DMS153 (cell line): ENCODE data around the gene MREG.
"Not testable (repeated sequence)": the region's sequence is repeated elsewhere in the genome, so short reads cannot be mapped to it uniquely, and the experiment has no call there.

Source experiments
- DNase-seq: peaks from one replicate; lab custom pipeline; 2025; lab: John Stamatoyannopoulos, UW

Gene MREG

DNA sequence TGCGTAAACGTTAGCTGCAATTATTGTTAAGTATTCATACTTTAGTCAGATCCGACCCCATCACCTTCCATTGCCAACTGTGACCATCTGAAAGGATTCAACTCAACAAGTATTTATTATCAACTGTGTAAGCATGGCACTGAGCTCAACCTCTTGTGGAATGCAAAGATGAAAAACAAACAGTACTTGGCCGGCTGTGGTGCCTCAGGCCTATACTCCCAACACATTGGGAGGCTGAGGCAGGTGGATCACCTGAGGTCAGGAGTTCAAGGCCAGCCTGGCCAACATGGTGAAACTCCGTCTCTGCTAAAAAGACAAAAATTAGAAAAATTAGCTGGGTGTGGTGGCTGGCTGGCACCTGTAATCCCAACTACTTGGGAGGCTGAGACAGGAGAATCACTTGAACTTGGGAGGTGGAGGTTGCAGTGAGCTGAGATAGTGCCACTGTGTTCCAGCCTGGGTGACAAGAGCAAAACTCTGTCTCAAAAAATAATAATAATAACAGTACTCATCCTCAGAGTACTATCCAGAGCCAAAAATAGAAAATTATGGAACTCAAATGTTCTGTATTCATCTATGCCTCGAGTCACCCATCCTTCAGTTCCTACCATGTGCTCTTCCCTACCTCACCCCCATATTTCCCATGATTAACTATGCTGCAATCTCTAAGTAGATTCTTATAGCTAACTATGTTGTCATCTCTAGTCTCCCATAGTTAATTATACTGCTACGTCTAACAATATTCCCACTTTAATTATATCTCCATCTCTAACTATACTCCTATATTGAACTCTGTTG is 8.6 kb upstream of the MREG start:
- DNase-seq: no peak

GRCh38 chr2:216018709-216019108 is 5.4 kb upstream of the MREG start:
- no peak for DNase-seq

DNA sequence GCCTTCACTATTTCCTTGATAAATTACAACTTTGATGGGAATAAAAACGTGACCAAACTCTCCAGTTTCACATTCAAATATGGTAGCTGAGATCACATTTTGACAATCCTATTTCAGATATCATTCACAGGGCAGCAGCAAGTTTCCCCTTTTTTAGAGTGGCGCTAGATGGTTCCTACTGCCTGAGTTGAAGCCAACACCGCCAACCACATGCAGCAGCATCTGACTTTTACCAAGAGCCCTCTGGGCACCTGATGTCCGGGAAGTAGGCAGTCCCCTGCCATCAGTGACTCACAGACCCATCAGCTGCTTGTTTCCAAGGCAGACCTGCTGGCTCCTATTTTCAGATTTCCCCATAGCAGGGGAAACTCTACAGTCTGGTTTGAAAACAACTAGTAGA is 4.0 kb upstream of the MREG start:
- no peak for DNase-seq

DNA sequence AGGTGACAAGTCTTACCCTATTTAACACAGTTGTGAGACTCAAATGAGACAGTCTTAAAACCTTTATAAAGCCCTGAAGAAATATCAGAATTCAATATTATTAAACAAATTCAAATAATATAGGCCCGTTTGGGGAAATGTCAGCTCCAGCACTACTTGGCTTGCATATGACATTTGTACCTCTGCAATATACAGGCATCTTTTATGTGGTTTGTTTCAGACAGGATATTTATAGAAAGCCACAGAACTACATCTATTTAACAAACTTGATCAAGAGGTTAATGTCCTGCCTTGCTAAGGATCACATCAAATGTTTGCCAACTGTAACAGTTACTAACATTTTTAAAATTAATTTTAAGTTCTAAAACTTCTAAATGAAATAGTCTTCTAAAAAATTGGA is 3.2 kb upstream of the MREG start:
- DNase-seq: no peak

- no peak for DNase-seq
Observed at GRCh38 chr2:216015722-216016464, 2.5 kb upstream of the MREG start.

DNA sequence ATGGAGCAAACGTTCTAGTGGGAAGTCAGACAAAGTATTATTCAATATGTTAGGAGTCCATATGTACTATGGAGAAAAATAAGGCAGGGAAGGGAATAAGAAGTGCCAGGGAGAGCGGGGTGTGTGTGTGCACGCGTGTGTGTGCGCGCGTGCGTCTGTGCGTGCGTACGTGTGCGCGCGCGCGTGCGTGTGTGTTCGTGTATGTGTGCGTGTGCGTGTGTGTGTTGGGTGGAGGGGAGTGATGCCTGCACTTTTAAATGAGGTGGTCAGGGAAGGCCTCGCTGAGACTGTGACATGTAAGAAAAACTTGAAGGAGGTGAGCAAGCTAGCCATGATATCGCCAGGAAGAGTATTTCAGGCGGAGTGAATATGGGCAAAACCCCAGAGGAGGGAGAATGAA is 1.6 kb upstream of the MREG start:
- no peak for DNase-seq

GRCh38 chr2:216014006-216014405 is 655 bp upstream of the MREG start:
- no peak for DNase-seq

GRCh38 chr2:216012830-216013079 is 596 bp downstream of the MREG start:
- no peak for DNase-seq

- no peak for DNase-seq
Observed at GRCh38 chr2:216012133-216012829, 1.1 kb downstream of the MREG start.

DNA sequence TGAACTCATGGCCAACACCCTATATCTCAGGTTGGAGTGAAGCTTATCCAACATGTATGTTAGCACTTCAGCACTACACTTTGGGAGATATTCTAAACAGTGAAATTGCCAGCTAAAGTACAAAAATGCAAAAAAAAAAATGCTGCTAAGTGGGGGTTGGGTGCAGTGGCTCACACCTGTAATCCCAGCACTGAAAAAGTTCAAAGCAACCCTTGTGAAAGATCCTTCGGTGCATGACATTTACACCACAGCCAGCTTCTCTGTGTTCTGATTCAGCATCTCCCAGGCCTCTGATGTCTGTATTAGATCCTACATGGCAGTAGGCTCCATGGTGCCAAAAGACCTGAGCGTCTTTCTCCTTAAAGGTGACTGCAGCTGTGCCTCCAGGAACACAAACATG is 4.1 kb downstream of the MREG start:
- DNase-seq: not testable (repeated sequence)

DNA sequence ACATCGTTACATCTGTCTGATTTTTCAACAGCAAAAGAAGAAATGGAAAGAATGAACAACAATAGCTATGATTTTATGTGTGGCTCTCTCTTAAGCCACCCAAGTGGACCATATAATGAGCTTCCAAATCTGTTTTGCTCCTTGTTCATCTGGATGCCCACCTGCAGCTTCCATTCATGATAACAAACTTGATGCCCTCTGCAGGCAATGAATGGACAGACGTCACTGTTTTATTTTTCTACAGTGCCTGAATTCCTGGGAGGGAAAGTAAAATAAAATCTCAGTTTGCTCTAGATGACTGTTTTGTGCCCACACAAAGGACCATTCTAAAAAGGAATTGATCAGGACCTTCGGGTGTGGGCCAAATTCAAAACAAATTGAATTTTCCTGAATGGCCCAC is 5.0 kb downstream of the MREG start:
- DNase-seq: no peak

GRCh38 chr2:216006164-216006663 is 7.1 kb downstream of the MREG start:
- DNase-seq: no peak

- no peak for DNase-seq
Observed at GRCh38 chr2:216004697-216005283, 8.6 kb downstream of the MREG start.

GRCh38 chr2:216003876-216004696 is 9.3 kb downstream of the MREG start:
- DNase-seq: no peak

DNA sequence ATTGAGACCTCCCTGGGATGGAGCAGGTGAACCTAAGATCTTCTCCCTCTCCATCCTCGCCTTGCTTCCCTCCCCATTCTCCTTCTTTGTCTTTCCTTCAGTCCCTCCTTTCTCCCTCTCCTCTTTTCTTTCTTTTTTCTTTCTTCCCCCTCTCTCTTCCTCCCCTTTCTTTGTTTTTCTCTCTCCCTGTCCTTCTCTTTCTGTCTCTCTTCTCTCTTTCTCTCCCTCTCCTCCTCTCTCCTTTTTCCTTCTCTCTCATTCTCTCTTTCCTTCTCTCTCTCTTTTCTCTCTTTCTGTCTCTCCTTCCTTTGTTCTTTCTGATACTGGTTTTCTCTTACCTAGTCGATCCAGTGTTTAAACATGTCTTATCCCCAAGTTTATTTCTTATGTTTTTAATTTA is 10.7 kb downstream of the MREG start:
- DNase-seq: no peak

DNA sequence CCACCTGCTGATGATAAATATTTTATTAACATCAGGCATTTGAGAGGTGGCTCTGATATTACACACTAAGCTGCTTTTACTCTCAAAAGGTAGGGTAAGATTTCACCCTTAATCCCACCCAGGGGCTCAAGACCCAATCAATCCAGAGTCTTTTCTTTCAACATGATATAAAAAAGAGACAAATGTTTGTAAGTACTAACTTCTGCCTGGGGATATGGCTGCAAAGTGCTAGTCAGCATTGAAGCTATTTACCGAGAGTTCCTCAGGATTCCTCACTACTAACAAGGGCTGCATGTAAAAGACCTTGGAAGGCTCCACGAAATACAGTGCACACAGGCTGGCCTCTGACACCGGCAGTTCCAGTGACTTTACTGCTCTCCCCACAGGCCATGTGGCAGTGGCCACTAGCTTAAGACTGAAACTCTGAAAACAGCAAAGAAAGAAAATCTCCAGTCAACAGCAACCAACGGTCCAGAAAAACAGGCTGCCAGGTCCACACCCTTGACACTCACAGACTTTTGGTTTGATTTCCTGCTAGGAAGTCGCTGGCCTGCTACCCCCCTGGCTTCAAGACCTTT is 11.2 kb downstream of the MREG start:
- no peak for DNase-seq

GRCh38 chr2:216001216-216002100 is 11.9 kb downstream of the MREG start:
- DNase-seq: no peak

DNA sequence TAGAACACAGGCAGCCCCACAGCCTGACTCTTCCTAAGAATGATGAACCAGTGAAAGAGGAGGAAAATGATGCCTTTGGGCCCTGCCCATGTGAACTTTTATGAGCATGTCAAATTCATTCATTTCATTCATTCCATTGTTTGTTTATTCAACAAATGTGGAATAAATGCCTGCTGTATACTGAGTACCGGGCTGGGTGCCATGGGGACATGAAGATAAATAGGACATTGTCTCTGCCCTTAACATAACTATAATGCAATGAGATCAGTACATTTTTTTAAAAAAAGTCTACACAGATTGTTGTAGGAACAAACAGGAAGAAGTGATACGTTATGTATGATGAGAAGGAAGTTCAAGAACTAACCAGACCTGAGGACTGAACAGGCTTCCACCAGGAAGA is 14.7 kb downstream of the MREG start:
- no peak for DNase-seq

GRCh38 chr2:215997219-215997618 is 16.1 kb downstream of the MREG start:
- DNase-seq: no peak

- no peak for DNase-seq
Observed at GRCh38 chr2:215994911-215995310, 18.4 kb downstream of the MREG start.
